H9 (cell line): Measurements from ENCODE around the gene TBXA2R. TPM values are rescaled to one million over a fixed set of nuclear protein-coding genes. Genes with fewer than 3 reads are reported as not detected.

ENCODE experiments used
- DNase-seq: peaks from one replicate; pipeline ENCODE4 v3.0.0-alpha.2; 2017
- H2AFZ ChIP-seq: one replicate; pipeline ENCODE4 v1.6.1; 2013; ENCODE audit warnings: mild to moderate bottlenecking, low read length, control low read depth, moderate library complexity
- H2AK5ac ChIP-seq: 2 replicates; pipeline ENCODE4 v1.6.1; 2013; ENCODE audit warnings: low read length, control low read depth, mixed read lengths; ENCODE audit not compliant: insufficient read length
- H2BK120ac ChIP-seq: one replicate; pipeline ENCODE4 v1.6.1; 2013; ENCODE audit warnings: low read depth, mild to moderate bottlenecking, low read length, control low read depth, inconsistent platforms; ENCODE audit not compliant: poor library complexity, severe bottlenecking
- H2BK12ac ChIP-seq: 2 replicates; pipeline ENCODE4 v1.6.1; 2013; ENCODE audit warnings: low read length, control low read depth, mixed read lengths, low read depth; ENCODE audit not compliant: insufficient read length
- H2BK15ac ChIP-seq: 2 replicates; pipeline ENCODE4 v1.6.1; 2013; ENCODE audit warnings: low read depth, low read length, control low read depth
- H2BK20ac ChIP-seq: one replicate; pipeline ENCODE4 v1.6.1; 2013; ENCODE audit warnings: low read depth, mild to moderate bottlenecking, low read length, control low read depth, inconsistent platforms; ENCODE audit not compliant: poor library complexity, severe bottlenecking
- H2BK5ac ChIP-seq: 2 replicates; pipeline ENCODE4 v1.6.1; 2013; ENCODE audit warnings: low read length, control low read depth, mixed read lengths; ENCODE audit not compliant: insufficient read length
- H3K14ac ChIP-seq: 2 replicates; pipeline ENCODE4 v1.6.1; 2013; ENCODE audit warnings: low read length, control low read depth; ENCODE audit not compliant: insufficient read depth
- H3K18ac ChIP-seq: 2 replicates; pipeline ENCODE4 v1.6.1; 2013; ENCODE audit warnings: low read depth, mild to moderate bottlenecking, mixed read lengths, low read length, control low read depth; ENCODE audit not compliant: insufficient read length
- H3K23ac ChIP-seq: 2 replicates; pipeline ENCODE4 v1.6.1; 2013; ENCODE audit warnings: low read length, control low read depth, mixed read lengths, low read depth; ENCODE audit not compliant: insufficient read length
- H3K23me2 ChIP-seq: 2 replicates; pipeline ENCODE4 v1.6.1; 2013; ENCODE audit warnings: low read depth, mild to moderate bottlenecking, mixed read lengths, low read length, control low read depth; ENCODE audit not compliant: insufficient read length, poor library complexity, severe bottlenecking
- H3K27ac ChIP-seq: 2 replicates; pipeline ENCODE4 v1.5.1; 2013; ENCODE audit warnings: low read length, control low read depth, mixed read lengths, low read depth; ENCODE audit not compliant: insufficient read length
- H3K27me3 ChIP-seq: 2 replicates; pipeline ENCODE4 v1.6.1; 2013; ENCODE audit warnings: low read length, control low read depth, inconsistent platforms; ENCODE audit not compliant: insufficient read depth
- H3K4ac ChIP-seq: 2 replicates; pipeline ENCODE4 v1.6.1; 2013; ENCODE audit warnings: low read depth, mild to moderate bottlenecking, control low read depth, inconsistent platforms, low read length, moderate library complexity
- H3K4me1 ChIP-seq: 2 replicates; pipeline ENCODE4 v1.6.1; 2013; ENCODE audit warnings: low read length, control low read depth, inconsistent platforms; ENCODE audit not compliant: insufficient read depth
- H3K4me2 ChIP-seq: 2 replicates; pipeline ENCODE4 v1.6.1; 2013; ENCODE audit warnings: low read length, control low read depth, mixed read lengths; ENCODE audit not compliant: insufficient read length, insufficient read depth
- H3K56ac ChIP-seq: 2 replicates; pipeline ENCODE4 v1.6.1; 2013; ENCODE audit warnings: low read depth, mild to moderate bottlenecking, mixed read lengths, low read length, control low read depth; ENCODE audit not compliant: insufficient read length
- H3K79me1 ChIP-seq: 2 replicates; pipeline ENCODE4 v1.6.1; 2013; ENCODE audit warnings: low read depth, mild to moderate bottlenecking, moderate library complexity, low read length, control low read depth, inconsistent platforms; ENCODE audit not compliant: insufficient read depth, poor library complexity, severe bottlenecking
- H3K79me2 ChIP-seq: 2 replicates; pipeline ENCODE4 v1.6.1; 2013; ENCODE audit warnings: low read length, control low read depth, inconsistent platforms; ENCODE audit not compliant: insufficient read depth
- H3K9ac ChIP-seq: 2 replicates; pipeline ENCODE4 v1.6.1; 2013; ENCODE audit warnings: low read length, control low read depth, mixed read lengths; ENCODE audit not compliant: insufficient read length; ENCODE audit errors: extremely low read depth
- H3K9me3 ChIP-seq: one replicate; pipeline ENCODE4 v1.6.1; 2013; ENCODE audit warnings: low read depth, low read length, inconsistent platforms; ENCODE audit not compliant: control insufficient read depth
- H3T11ph ChIP-seq: one replicate; pipeline ENCODE4 v1.6.1; 2013; ENCODE audit warnings: mild to moderate bottlenecking, low read length, control low read depth, inconsistent platforms
- H4K20me1 ChIP-seq: one replicate; pipeline ENCODE4 v1.6.1; 2013; ENCODE audit not compliant: control insufficient read depth, insufficient read length, insufficient read depth
- H4K5ac ChIP-seq: 2 replicates; pipeline ENCODE4 v1.6.1; 2013; ENCODE audit warnings: low read depth, mild to moderate bottlenecking, mixed read lengths, low read length, control low read depth; ENCODE audit not compliant: insufficient read length
- H4K8ac ChIP-seq: replicated peaks from 2 replicates; pipeline ENCODE4 v1.6.1; 2013; ENCODE audit warnings: low read length, control low read depth, mixed read lengths, low read depth; ENCODE audit not compliant: insufficient read length
- H4K91ac ChIP-seq: 2 replicates; pipeline ENCODE4 v1.6.1; 2013; ENCODE audit warnings: low read depth, mild to moderate bottlenecking, moderate library complexity, mixed read lengths, low read length, control low read depth; ENCODE audit not compliant: insufficient read length
- H3K27ac Mint-ChIP-seq, 3 experiments: 2 replicates in 2 of 3; 3 replicates in 1 of 3; pipeline ENCODE4 v1.8.0; 2020 to 2021; ENCODE audit warnings: mixed read lengths in 3 of 3, mild to moderate bottlenecking in 1 of 3, moderate library complexity in 1 of 3
- H3K27me3 Mint-ChIP-seq: 2 replicates; pipeline ENCODE4 v1.8.0; 2021; ENCODE audit warnings: low read depth, mild to moderate bottlenecking, moderate library complexity, mixed read lengths
- H3K36me3 Mint-ChIP-seq, 3 experiments: 2 replicates in 2 of 3; 3 replicates in 1 of 3; pipeline ENCODE4 v1.8.0; 2020 to 2021; ENCODE audit warnings: low read depth in 3 of 3, mixed read lengths in 3 of 3; ENCODE audit not compliant: insufficient read depth in 1 of 3
- H3K4me1 Mint-ChIP-seq, 2 experiments: 2 replicates each; pipeline ENCODE4 v1.8.0; 2020; ENCODE audit warnings: mixed read lengths in 2 of 2
- H3K4me3 Mint-ChIP-seq, 2 experiments: 2 replicates in 1 of 2; 3 replicates in 1 of 2; pipeline ENCODE4 v1.8.0; 2020 to 2021; ENCODE audit warnings: mild to moderate bottlenecking in 2 of 2, mixed read lengths in 2 of 2, moderate library complexity in 1 of 2
- H3K9me3 Mint-ChIP-seq, 2 experiments: 2 replicates in 1 of 2; 3 replicates in 1 of 2; pipeline ENCODE4 v1.8.0; 2020; ENCODE audit warnings: mild to moderate bottlenecking in 2 of 2, mixed read lengths in 2 of 2, moderate library complexity in 1 of 2
- WGBS: extraction: QIAGEN DNeasy Blood & Tissue Kit; methylation state at CpG from one replicate; pipeline ENCODE4 v1.1.7; 2013; ENCODE audit warnings: missing lambda C conversion rate, low lambda C conversion rate, mixed read lengths; ENCODE audit not compliant: insufficient read length; ENCODE audit errors: extremely low coverage; 5-methylcytosine and 5-hydroxymethylcytosine counted together
- total RNA-seq: library from RNA; stranded (reverse); gene quantifications from 2 replicates; pipeline ENCODE4 v1.2.1, GENCODE V29; 2021
- TF ChIP-seq, protein P1 (sequence below): fragments of 200-600 bp; sonication (generic); conservative IDR thresholded peaks from 3 replicates; pipeline ENCODE4 v1.8.0; 2021; ENCODE audit warnings: antibody characterized with exemption, mild to moderate bottlenecking

The TBXA2R gene
- total RNA-seq, 1 experiment from 2014 or later: 0.63 TPM

DNA sequence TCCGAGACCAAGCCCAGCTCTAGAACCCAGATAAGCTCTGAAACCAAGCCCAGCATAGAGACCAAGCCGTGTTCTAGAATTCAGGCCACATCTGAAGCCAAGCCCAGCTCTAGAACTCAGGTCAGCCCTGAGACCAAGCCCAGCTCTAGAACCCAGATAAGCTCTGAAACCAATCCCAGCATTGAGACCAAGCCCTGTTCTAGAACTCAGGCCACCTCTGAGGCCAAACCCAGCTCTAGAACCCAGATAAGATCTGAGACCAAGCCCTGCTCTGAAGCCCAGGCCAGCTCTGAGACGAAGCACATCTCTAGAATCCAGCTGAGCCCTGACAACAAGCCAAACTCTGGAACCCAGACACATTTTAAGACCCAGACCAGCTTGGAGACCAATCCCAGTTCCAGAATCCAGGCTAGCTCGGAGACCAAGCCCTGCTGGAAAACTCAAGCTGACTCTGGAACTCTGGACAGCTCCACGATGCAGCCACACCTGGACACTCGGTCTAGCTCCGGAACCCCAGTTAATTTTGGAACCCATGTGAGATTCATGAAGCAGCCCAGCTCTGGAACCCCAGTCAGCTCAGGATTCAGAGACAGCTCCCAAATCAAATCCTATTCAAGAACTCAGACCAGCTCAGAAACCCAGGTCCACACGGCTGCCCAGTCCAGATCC, 15.6 kb downstream of the TBXA2R start:
- H3K9me3 ChIP-seq: no peaks in the 10 kb centered on the region
- H3K27me3 Mint-ChIP-seq: peaks cover 70% of the 10 kb centered on the region
- WGBS: no CpG with 5 or more reads among the region's 8 CpGs

More for the DNA sequence above, 15.6 kb downstream of the TBXA2R start:
- Histone ChIP-seq H2BK12ac (no peak overlapping the region), H4K20me1 (no peaks in the 10 kb centered on the region), H2BK15ac (no peak overlapping the region), H2AFZ (no peak overlapping the region), H3K14ac (no peak overlapping the region), H2BK120ac (no peak overlapping the region), H3K27ac (no peak overlapping the region), H2AK5ac (no peak overlapping the region), H2BK5ac (no peak overlapping the region), H3K4me1 (no peaks in the 10 kb centered on the region; the same call in 1 of the 2 replicates), H3K79me1 (no peaks in the 10 kb centered on the region), H3K79me2 (no peaks in the 10 kb centered on the region), H4K5ac (no peak overlapping the region), H3K4me2 (no peak overlapping the region), H3T11ph (no peak overlapping the region), H2BK20ac (no peak overlapping the region), H3K23ac (no peak overlapping the region), H4K8ac (no peak overlapping the region), H3K18ac (no peak overlapping the region), H3K56ac (no peak overlapping the region), H3K23me2 (no peaks in the 10 kb centered on the region), H3K27me3 (peaks cover 4% of the 10 kb centered on the region; the same call in 1 of the 2 replicates), H3K4ac (no peak overlapping the region), H4K91ac (no peak overlapping the region), H3K9ac (no peak overlapping the region)
- DNase-seq: no peak
- TF ChIP-seq, protein P1, sequence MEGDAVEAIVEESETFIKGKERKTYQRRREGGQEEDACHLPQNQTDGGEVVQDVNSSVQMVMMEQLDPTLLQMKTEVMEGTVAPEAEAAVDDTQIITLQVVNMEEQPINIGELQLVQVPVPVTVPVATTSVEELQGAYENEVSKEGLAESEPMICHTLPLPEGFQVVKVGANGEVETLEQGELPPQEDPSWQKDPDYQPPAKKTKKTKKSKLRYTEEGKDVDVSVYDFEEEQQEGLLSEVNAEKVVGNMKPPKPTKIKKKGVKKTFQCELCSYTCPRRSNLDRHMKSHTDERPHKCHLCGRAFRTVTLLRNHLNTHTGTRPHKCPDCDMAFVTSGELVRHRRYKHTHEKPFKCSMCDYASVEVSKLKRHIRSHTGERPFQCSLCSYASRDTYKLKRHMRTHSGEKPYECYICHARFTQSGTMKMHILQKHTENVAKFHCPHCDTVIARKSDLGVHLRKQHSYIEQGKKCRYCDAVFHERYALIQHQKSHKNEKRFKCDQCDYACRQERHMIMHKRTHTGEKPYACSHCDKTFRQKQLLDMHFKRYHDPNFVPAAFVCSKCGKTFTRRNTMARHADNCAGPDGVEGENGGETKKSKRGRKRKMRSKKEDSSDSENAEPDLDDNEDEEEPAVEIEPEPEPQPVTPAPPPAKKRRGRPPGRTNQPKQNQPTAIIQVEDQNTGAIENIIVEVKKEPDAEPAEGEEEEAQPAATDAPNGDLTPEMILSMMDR: no peak
- no peak overlapping the region for H3K4me3 Mint-ChIP-seq
- H3K4me1 Mint-ChIP-seq: no peaks in the 10 kb centered on the region
- no peaks in the 10 kb centered on the region; a peak in 1 of 7 replicates for H3K36me3 Mint-ChIP-seq
- peaks cover 13 to 17% of the 10 kb centered on the region in 2 experiments for H3K9me3 Mint-ChIP-seq
- no peak overlapping the region for H3K27ac Mint-ChIP-seq
